Neural progenitor cell (in vitro differentiated cells): ENCODE results near the gene NAB2.

Source experiments
- CTCF ChIP-seq: fragments of 200-600 bp; sonication (generic); IDR thresholded peaks from 2 replicates; pipeline ENCODE4 v1.5.1; 2017; ENCODE audit warnings: antibody characterized with exemption, mild to moderate bottlenecking
- EZH2 ChIP-seq: fragments of 200-600 bp; sonication (generic); IDR thresholded peaks from 2 replicates; pipeline ENCODE4 v1.6.1; 2017; ENCODE audit warnings: antibody characterized with exemption, mild to moderate bottlenecking, moderate library complexity
- EZH2phosphoT487 ChIP-seq: fragments of 200-600 bp; sonication (generic); IDR thresholded peaks from 2 replicates; pipeline ENCODE4 v1.6.1; 2017; ENCODE audit warnings: antibody characterized with exemption

DNA sequence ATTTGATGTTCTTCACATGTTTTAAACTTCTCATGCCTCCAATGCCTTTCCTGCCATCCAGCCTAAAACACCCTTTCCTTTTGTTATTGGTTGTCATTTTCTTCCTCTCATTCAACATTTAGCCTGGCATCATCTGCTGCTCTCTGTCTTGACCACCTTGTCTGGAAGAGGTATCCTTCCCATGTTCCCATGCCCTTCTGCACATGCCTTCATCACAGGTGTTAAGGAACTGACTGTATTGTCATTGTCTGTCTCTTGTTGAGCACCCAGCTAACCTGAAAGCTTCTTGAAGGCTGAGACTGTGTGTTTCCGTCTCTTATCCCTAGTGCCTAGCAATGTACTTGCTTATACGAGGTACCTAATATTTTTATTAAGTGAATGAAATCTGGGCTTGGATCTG is 34.9 kb downstream of the NAB2 start:
- TF ChIP-seq EZH2 (no peak), CTCF (no peak), EZH2phosphoT487 (no peak)
